Measurements from ENCODE around the gene PALM2AKAP2.
"Not testable (repeated sequence)": the region's sequence is repeated elsewhere in the genome, so short reads cannot be mapped to it uniquely, and the experiment has no call there.

The PALM2AKAP2 gene

GRCh38 chr9:109805050-109805449 is 25.1 kb downstream of the PALM2AKAP2 start:
- DNase-seq (ENCODE audit: low read depth) = no peak

GRCh38 chr9:109806506-109807115 is 26.6 kb downstream of the PALM2AKAP2 start:
- no peak for DNase-seq (ENCODE audit: low read depth)

- DNase-seq (ENCODE audit: low read depth) = no peak
Observed at GRCh38 chr9:109811876-109812275, 31.9 kb downstream of the PALM2AKAP2 start.

DNA sequence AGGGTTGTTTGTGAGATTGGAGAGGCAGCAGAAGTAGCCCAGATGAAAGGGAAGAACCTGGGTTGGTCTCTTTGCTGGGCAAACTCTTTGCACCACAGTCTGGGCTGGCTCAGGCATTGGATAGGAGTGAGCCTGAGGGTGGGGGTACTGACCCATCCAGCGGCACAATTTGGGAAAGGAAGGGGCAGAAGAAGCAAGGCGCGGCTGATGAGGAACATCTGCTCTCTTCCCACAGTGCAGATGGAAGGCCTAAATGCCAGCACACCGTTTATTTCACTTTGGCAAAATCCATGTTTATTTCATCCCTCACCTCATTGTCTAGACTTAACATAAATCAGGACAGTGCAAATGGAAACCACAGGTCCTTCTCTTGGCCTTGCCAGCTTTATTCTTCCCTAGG is 32.3 kb downstream of the PALM2AKAP2 start:
- DNase-seq (ENCODE audit: low read depth) = no peak

DNA sequence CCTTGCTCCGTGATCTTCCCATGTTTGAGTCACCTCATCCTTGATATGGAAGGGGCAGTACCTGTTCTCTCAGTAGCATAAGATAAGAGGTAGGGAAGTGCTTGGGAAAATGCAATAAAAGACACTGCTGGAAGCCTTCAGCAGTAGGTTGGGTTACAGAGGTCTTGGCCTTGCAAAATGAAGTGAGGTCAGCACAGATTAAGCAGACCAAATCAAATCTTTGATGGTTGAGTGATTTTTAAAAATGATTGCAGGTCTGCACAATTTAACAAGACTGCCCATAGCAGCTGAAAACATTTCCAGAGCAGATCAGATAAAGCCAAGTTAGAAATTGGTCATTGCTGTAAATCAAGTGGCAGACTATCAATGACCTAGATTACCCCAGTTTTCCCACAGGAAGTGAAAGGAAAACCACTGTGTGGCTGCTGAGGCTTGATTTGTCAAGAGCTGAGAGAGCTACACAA is 32.9 kb downstream of the PALM2AKAP2 start:
- DNase-seq (ENCODE audit: low read depth) = no peak

DNA sequence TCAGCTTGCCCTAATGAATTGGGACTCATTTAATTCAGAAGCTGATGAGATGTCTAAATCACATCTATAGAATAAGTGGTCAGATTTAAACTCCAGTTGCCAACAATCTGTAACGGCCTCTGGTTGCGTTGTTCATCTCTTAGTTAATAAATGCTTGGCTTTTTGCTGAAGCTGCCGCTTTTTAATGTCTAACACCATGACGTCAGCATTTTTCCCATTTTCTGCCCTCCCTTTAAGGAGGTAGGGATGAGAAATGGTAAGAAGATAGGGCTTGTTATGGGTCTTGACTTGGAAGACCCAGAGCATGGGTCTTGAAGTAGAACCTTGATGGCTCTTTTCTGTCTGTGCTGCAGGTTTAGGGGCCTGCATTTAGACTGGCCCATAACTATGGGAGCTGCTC is 33.3 kb downstream of the PALM2AKAP2 start:
- DNase-seq (ENCODE audit: low read depth) = no peak

DNA sequence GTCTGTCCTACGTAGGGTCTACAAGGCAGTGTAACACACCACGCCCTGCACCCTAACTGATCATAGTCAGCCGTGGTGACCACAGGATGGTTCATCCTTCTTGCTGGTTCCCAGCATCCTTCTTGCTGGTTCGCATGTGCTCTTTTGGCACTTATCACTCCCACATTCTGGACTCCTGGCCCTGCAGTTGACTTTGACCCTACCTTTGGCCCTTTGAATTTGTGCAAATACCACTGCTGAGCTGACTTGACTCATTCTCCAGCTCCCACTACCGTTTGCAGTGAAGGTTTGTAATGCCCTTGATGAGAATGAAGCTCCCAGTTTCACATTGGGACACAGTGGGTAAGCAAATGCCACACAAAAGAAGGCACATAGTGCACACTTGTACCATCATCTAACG is 33.8 kb downstream of the PALM2AKAP2 start:
- DNase-seq (ENCODE audit: low read depth) = no peak

DNA sequence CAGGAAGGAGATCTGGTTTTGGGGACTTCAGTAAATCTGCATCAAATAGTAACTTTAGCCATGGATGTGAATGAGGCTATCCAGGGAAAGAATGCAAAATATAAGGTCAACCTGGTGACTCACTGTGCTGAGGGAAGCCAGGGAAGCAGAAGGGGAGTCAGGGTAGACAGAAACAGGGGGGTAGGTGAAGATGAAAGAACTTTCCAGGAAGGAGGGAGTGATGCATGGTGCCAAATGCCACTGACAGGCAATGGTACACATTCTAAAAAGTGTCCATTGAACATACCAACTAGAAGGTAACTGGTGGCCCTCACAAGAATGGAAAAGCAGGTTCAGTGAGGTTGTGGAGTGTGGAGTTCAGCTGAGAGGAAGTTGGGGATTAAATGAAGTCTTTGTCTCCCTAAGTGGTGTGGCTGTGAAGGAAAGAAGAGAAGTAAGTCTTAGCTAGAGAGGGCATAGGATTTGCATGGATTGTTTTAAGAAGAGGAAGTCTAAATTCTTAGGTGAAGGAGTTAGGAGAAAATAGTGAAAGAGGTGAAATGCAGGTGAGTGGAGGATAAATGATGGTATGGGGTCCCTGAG is 35.5 kb downstream of the PALM2AKAP2 start:
- DNase-seq (ENCODE audit: low read depth) = no peak

- DNase-seq (ENCODE audit: low read depth) = no peak
Observed at GRCh38 chr9:109816490-109816889, 36.5 kb downstream of the PALM2AKAP2 start.

- DNase-seq (ENCODE audit: low read depth) = no peak
Observed at GRCh38 chr9:109817146-109817845, 37.3 kb downstream of the PALM2AKAP2 start.

DNA sequence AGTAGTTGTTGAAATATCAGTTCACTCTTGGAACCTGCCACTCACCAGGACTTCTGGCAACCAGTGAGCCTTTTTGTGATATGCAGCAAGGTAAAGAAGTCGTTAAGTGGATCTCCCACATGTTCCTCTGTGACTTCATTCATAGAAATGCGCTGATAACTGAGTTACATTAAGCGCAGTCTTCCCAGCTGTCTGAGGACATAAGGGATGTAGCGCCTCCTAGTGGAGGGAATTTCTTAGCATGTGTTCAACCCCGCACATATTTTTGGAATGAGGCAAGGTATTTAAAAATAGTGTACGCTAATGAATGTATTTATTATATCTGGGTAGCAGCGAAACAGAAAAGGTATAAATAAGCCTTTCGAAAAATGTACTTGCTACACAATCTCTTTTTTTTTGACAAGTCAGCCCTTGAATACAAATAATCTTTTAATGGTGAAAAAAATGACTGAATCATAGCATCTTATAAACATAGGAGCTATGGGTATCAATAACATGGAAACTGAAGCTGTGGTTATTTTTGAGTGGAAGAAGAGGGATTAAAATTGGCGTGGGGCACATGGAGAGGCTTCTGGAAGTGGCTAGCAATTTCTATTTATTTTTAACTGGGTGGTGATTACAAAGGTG is 38.0 kb downstream of the PALM2AKAP2 start:
- DNase-seq (ENCODE audit: low read depth) = no peak

GRCh38 chr9:109821711-109822110 is 41.7 kb downstream of the PALM2AKAP2 start:
- DNase-seq (ENCODE audit: low read depth) = no peak

DNA sequence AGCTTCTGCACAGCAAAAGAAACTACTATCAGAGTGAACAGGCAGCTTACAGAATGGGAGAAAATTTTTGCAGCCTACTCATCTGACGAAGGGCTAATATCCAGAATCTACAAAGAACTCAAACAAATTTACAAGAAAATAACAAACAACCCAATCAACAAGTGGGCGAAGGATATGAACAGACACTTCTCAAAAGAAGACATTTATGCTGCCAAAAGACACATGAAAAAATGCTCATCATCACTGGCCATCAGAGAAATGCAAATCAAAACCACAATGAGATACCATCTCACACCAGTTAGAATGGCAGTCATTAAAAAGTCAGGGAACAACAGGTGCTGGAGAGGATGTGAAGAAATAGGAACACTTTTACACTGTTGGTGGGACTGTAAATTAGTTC is 45.4 kb downstream of the PALM2AKAP2 start:
- not testable (repeated sequence) for DNase-seq (ENCODE audit: low read depth)

DNA sequence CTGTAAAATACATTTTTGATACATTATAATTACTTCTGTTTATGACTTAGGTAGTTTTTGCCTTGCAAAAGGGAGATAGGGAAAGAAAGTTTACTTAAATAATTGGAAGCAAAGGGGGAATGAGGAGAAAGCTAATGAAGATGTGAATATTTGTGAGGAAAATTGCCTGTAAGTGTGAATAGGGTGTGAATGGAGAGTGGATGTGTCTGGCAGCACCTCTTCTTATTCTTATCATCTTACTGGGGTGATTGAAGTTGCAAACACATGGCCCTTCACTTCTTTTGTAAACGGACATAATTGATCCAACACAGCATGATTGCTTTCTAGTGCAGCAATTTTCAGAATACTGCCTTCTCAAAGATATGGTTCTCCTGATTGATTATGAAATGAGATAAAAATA is 46.6 kb downstream of the PALM2AKAP2 start:
- no peak for DNase-seq (ENCODE audit: low read depth)

DNA sequence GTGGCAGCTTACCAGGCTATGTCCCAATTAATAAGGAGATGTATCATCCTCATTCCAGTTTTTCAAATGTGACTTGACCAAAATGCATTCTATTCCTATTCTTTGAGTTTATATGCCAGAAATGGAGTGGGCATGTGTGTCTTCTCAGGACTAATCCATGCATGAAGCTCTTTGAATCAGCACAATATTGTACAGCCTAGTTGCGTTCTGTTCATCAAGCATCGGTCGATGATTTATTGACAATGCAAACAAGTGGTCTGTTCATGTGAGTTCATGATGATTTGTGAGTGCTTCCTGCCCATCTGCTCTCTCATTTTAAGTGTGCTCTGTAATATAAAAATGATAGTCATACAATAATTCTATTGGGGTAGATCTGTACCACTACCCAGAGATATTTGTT is 48.3 kb downstream of the PALM2AKAP2 start:
- DNase-seq (ENCODE audit: low read depth) = no peak

Data from stimulated activated CD8-positive, alpha-beta memory T cell treated with anti-CD3 and anti-CD28 coated beads, Interleukin-15, amount 100 ng/mL, for 1 hour (primary cell).